H9 (cell line): ENCODE data around the gene POLA1. TPM values are rescaled to one million over a fixed set of nuclear protein-coding genes. Genes with fewer than 3 reads are reported as not detected.

Experiments
- DNase-seq: peaks from one replicate; pipeline ENCODE4 v3.0.0-alpha.2; 2017
- H2AFZ ChIP-seq: one replicate; pipeline ENCODE4 v1.6.1; 2013; ENCODE audit warnings: mild to moderate bottlenecking, low read length, control low read depth, moderate library complexity
- H2AK5ac ChIP-seq: 2 replicates; pipeline ENCODE4 v1.6.1; 2013; ENCODE audit warnings: low read length, control low read depth, mixed read lengths; ENCODE audit not compliant: insufficient read length
- H2BK120ac ChIP-seq: one replicate; pipeline ENCODE4 v1.6.1; 2013; ENCODE audit warnings: low read depth, mild to moderate bottlenecking, low read length, control low read depth, inconsistent platforms; ENCODE audit not compliant: poor library complexity, severe bottlenecking
- H2BK12ac ChIP-seq: 2 replicates; pipeline ENCODE4 v1.6.1; 2013; ENCODE audit warnings: low read length, control low read depth, mixed read lengths, low read depth; ENCODE audit not compliant: insufficient read length
- H2BK15ac ChIP-seq: 2 replicates; pipeline ENCODE4 v1.6.1; 2013; ENCODE audit warnings: low read depth, low read length, control low read depth
- H2BK20ac ChIP-seq: one replicate; pipeline ENCODE4 v1.6.1; 2013; ENCODE audit warnings: low read depth, mild to moderate bottlenecking, low read length, control low read depth, inconsistent platforms; ENCODE audit not compliant: poor library complexity, severe bottlenecking
- H2BK5ac ChIP-seq: 2 replicates; pipeline ENCODE4 v1.6.1; 2013; ENCODE audit warnings: low read length, control low read depth, mixed read lengths; ENCODE audit not compliant: insufficient read length
- H3K14ac ChIP-seq: 2 replicates; pipeline ENCODE4 v1.6.1; 2013; ENCODE audit warnings: low read length, control low read depth; ENCODE audit not compliant: insufficient read depth
- H3K18ac ChIP-seq: 2 replicates; pipeline ENCODE4 v1.6.1; 2013; ENCODE audit warnings: low read depth, mild to moderate bottlenecking, mixed read lengths, low read length, control low read depth; ENCODE audit not compliant: insufficient read length
- H3K23ac ChIP-seq: 2 replicates; pipeline ENCODE4 v1.6.1; 2013; ENCODE audit warnings: low read length, control low read depth, mixed read lengths, low read depth; ENCODE audit not compliant: insufficient read length
- H3K23me2 ChIP-seq: 2 replicates; pipeline ENCODE4 v1.6.1; 2013; ENCODE audit warnings: low read depth, mild to moderate bottlenecking, mixed read lengths, low read length, control low read depth; ENCODE audit not compliant: insufficient read length, poor library complexity, severe bottlenecking
- H3K27ac ChIP-seq: 2 replicates; pipeline ENCODE4 v1.5.1; 2013; ENCODE audit warnings: low read length, control low read depth, mixed read lengths, low read depth; ENCODE audit not compliant: insufficient read length
- H3K27me3 ChIP-seq: 2 replicates; pipeline ENCODE4 v1.6.1; 2013; ENCODE audit warnings: low read length, control low read depth, inconsistent platforms; ENCODE audit not compliant: insufficient read depth
- H3K4ac ChIP-seq: 2 replicates; pipeline ENCODE4 v1.6.1; 2013; ENCODE audit warnings: low read depth, mild to moderate bottlenecking, control low read depth, inconsistent platforms, low read length, moderate library complexity
- H3K4me1 ChIP-seq: 2 replicates; pipeline ENCODE4 v1.6.1; 2013; ENCODE audit warnings: low read length, control low read depth, inconsistent platforms; ENCODE audit not compliant: insufficient read depth
- H3K4me2 ChIP-seq: 2 replicates; pipeline ENCODE4 v1.6.1; 2013; ENCODE audit warnings: low read length, control low read depth, mixed read lengths; ENCODE audit not compliant: insufficient read length, insufficient read depth
- H3K56ac ChIP-seq: 2 replicates; pipeline ENCODE4 v1.6.1; 2013; ENCODE audit warnings: low read depth, mild to moderate bottlenecking, mixed read lengths, low read length, control low read depth; ENCODE audit not compliant: insufficient read length
- H3K79me1 ChIP-seq: 2 replicates; pipeline ENCODE4 v1.6.1; 2013; ENCODE audit warnings: low read depth, mild to moderate bottlenecking, moderate library complexity, low read length, control low read depth, inconsistent platforms; ENCODE audit not compliant: insufficient read depth, poor library complexity, severe bottlenecking
- H3K79me2 ChIP-seq: 2 replicates; pipeline ENCODE4 v1.6.1; 2013; ENCODE audit warnings: low read length, control low read depth, inconsistent platforms; ENCODE audit not compliant: insufficient read depth
- H3K9ac ChIP-seq: 2 replicates; pipeline ENCODE4 v1.6.1; 2013; ENCODE audit warnings: low read length, control low read depth, mixed read lengths; ENCODE audit not compliant: insufficient read length; ENCODE audit errors: extremely low read depth
- H3K9me3 ChIP-seq: one replicate; pipeline ENCODE4 v1.6.1; 2013; ENCODE audit warnings: low read depth, low read length, inconsistent platforms; ENCODE audit not compliant: control insufficient read depth
- H3T11ph ChIP-seq: one replicate; pipeline ENCODE4 v1.6.1; 2013; ENCODE audit warnings: mild to moderate bottlenecking, low read length, control low read depth, inconsistent platforms
- H4K20me1 ChIP-seq: one replicate; pipeline ENCODE4 v1.6.1; 2013; ENCODE audit not compliant: control insufficient read depth, insufficient read length, insufficient read depth
- H4K5ac ChIP-seq: 2 replicates; pipeline ENCODE4 v1.6.1; 2013; ENCODE audit warnings: low read depth, mild to moderate bottlenecking, mixed read lengths, low read length, control low read depth; ENCODE audit not compliant: insufficient read length
- H4K8ac ChIP-seq: replicated peaks from 2 replicates; pipeline ENCODE4 v1.6.1; 2013; ENCODE audit warnings: low read length, control low read depth, mixed read lengths, low read depth; ENCODE audit not compliant: insufficient read length
- H4K91ac ChIP-seq: 2 replicates; pipeline ENCODE4 v1.6.1; 2013; ENCODE audit warnings: low read depth, mild to moderate bottlenecking, moderate library complexity, mixed read lengths, low read length, control low read depth; ENCODE audit not compliant: insufficient read length
- H3K27ac Mint-ChIP-seq, 3 experiments: 2 replicates in 2 of 3; 3 replicates in 1 of 3; pipeline ENCODE4 v1.8.0; 2020 to 2021; ENCODE audit warnings: mixed read lengths in 3 of 3, mild to moderate bottlenecking in 1 of 3, moderate library complexity in 1 of 3
- H3K27me3 Mint-ChIP-seq: 2 replicates; pipeline ENCODE4 v1.8.0; 2021; ENCODE audit warnings: low read depth, mild to moderate bottlenecking, moderate library complexity, mixed read lengths
- H3K36me3 Mint-ChIP-seq, 3 experiments: 2 replicates in 2 of 3; 3 replicates in 1 of 3; pipeline ENCODE4 v1.8.0; 2020 to 2021; ENCODE audit warnings: low read depth in 3 of 3, mixed read lengths in 3 of 3; ENCODE audit not compliant: insufficient read depth in 1 of 3
- H3K4me1 Mint-ChIP-seq, 2 experiments: 2 replicates each; pipeline ENCODE4 v1.8.0; 2020; ENCODE audit warnings: mixed read lengths in 2 of 2
- H3K4me3 Mint-ChIP-seq, 2 experiments: 2 replicates in 1 of 2; 3 replicates in 1 of 2; pipeline ENCODE4 v1.8.0; 2020 to 2021; ENCODE audit warnings: mild to moderate bottlenecking in 2 of 2, mixed read lengths in 2 of 2, moderate library complexity in 1 of 2
- H3K9me3 Mint-ChIP-seq, 2 experiments: 2 replicates in 1 of 2; 3 replicates in 1 of 2; pipeline ENCODE4 v1.8.0; 2020; ENCODE audit warnings: mild to moderate bottlenecking in 2 of 2, mixed read lengths in 2 of 2, moderate library complexity in 1 of 2
- WGBS: extraction: QIAGEN DNeasy Blood & Tissue Kit; methylation state at CpG from one replicate; pipeline ENCODE4 v1.1.7; 2013; ENCODE audit warnings: missing lambda C conversion rate, low lambda C conversion rate, mixed read lengths; ENCODE audit not compliant: insufficient read length; ENCODE audit errors: extremely low coverage; 5-methylcytosine and 5-hydroxymethylcytosine counted together
- total RNA-seq: library from RNA; stranded (reverse); gene quantifications from 2 replicates; pipeline ENCODE4 v1.2.1, GENCODE V29; 2021
- TF ChIP-seq, protein P1 (sequence below): fragments of 200-600 bp; sonication (generic); conservative IDR thresholded peaks from 3 replicates; pipeline ENCODE4 v1.8.0; 2021; ENCODE audit warnings: antibody characterized with exemption, mild to moderate bottlenecking

Gene POLA1
- total RNA-seq, 1 experiment from 2014 or later, result 60.2 TPM

- Histone ChIP-seq H3K4me2 (no peak overlapping the region), H3K56ac (no peak overlapping the region), H2BK15ac (no peak overlapping the region), H2BK5ac (no peak overlapping the region), H2BK20ac (no peak overlapping the region), H3K18ac (no peak overlapping the region), H3K23ac (no peak overlapping the region), H3K27ac (no peak overlapping the region), H3K23me2 (peaks cover 15% of the 10 kb centered on the region), H3K9ac (no peak overlapping the region), H3K9me3 (no peaks in the 10 kb centered on the region), H2BK12ac (no peak overlapping the region), H4K8ac (no peak overlapping the region), H2AK5ac (no peak overlapping the region), H3K14ac (no peak overlapping the region), H2BK120ac (no peak overlapping the region), H3K79me1 (no peaks in the 10 kb centered on the region), H3K4ac (no peak overlapping the region), H2AFZ (no peak overlapping the region), H3T11ph (no peak overlapping the region), H3K79me2 (no peaks in the 10 kb centered on the region), H3K4me1 (no peaks in the 10 kb centered on the region; the same call in 1 of the 2 replicates), H4K5ac (no peak overlapping the region), H4K20me1 (no peaks in the 10 kb centered on the region), H4K91ac (no peak overlapping the region), H3K27me3 (peaks cover 89% of the 10 kb centered on the region)
- Mint-ChIP-seq H3K4me3 (peak overlapping the region in 1 of 2 experiments; percentile 78; a peak in 3 of 5 replicates), H3K4me1 (peaks cover 37 to 82% of the 10 kb centered on the region in 2 experiments), H3K9me3 (peaks cover 2 to 4% of the 10 kb centered on the region in 2 experiments; a peak in 3 of 5 replicates), H3K27ac (no peak overlapping the region), H3K27me3 (peaks cover 98% of the 10 kb centered on the region), H3K36me3 (no peaks in the 10 kb centered on the region)
- no CpG with 5 or more reads among the region's 44 CpGs for WGBS
- DNase-seq, result no peak
- TF ChIP-seq, protein P1, sequence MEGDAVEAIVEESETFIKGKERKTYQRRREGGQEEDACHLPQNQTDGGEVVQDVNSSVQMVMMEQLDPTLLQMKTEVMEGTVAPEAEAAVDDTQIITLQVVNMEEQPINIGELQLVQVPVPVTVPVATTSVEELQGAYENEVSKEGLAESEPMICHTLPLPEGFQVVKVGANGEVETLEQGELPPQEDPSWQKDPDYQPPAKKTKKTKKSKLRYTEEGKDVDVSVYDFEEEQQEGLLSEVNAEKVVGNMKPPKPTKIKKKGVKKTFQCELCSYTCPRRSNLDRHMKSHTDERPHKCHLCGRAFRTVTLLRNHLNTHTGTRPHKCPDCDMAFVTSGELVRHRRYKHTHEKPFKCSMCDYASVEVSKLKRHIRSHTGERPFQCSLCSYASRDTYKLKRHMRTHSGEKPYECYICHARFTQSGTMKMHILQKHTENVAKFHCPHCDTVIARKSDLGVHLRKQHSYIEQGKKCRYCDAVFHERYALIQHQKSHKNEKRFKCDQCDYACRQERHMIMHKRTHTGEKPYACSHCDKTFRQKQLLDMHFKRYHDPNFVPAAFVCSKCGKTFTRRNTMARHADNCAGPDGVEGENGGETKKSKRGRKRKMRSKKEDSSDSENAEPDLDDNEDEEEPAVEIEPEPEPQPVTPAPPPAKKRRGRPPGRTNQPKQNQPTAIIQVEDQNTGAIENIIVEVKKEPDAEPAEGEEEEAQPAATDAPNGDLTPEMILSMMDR, result no peak
These were observed 320.1 kb downstream of the POLA1 start for GRCh38 chrX:25013632-25014365.
